G401.6 (cell line): ENCODE data around the gene TRIM72.
"Not testable (repeated sequence)": the region's sequence is repeated elsewhere in the genome, so short reads cannot be mapped to it uniquely, and the experiment has no call there.

ENCODE experiments used
- FAIRE-seq: peaks from 2 replicates; lab custom pipeline; 2012; peaks lifted over from hg19 to GRCh38; lab: Jason Lieb, UNC

TRIM72 gene

GRCh38 chr16:31190818-31191444 lies 23.0 kb upstream of the TRIM72 start:
- no peak for FAIRE-seq

- no peak for FAIRE-seq
These were observed 22.1 kb upstream of the TRIM72 start for GRCh38 chr16:31191697-31192428.

GRCh38 chr16:31192856-31193642 lies 20.9 kb upstream of the TRIM72 start:
- no peak for FAIRE-seq

GRCh38 chr16:31193874-31194273 lies 20.0 kb upstream of the TRIM72 start:
- no peak for FAIRE-seq

- no peak for FAIRE-seq
These were observed 19.0 kb upstream of the TRIM72 start for GRCh38 chr16:31194898-31195297.

- FAIRE-seq: not testable (repeated sequence)
These were observed 18.1 kb upstream of the TRIM72 start for GRCh38 chr16:31195861-31196260.

- no peak for FAIRE-seq
These were observed 17.4 kb upstream of the TRIM72 start for GRCh38 chr16:31196324-31197088.

- no peak for FAIRE-seq
These were observed 15.6 kb upstream of the TRIM72 start for GRCh38 chr16:31198207-31198882.

GRCh38 chr16:31199430-31200041 lies 14.4 kb upstream of the TRIM72 start:
- FAIRE-seq: no peak

- FAIRE-seq: not testable (repeated sequence)
These were observed 13.8 kb upstream of the TRIM72 start for GRCh38 chr16:31200111-31200510.

- FAIRE-seq: no peak
These were observed 12.9 kb upstream of the TRIM72 start for GRCh38 chr16:31200821-31201568.

- FAIRE-seq: no peak
These were observed 12.1 kb upstream of the TRIM72 start for GRCh38 chr16:31201582-31202413.

GRCh38 chr16:31202414-31203375 lies 11.2 kb upstream of the TRIM72 start, which contains the start of gene PYCARD:
Gene PYCARD, minus strand, starts transcription at chr16:31202760. Its CDS starts 70 bp downstream, at chr16:31202690.
- FAIRE-seq: no peak

- no peak for FAIRE-seq
These were observed 8.8 kb upstream of the TRIM72 start for GRCh38 chr16:31204871-31205666.

- no peak for FAIRE-seq
These were observed 7.1 kb upstream of the TRIM72 start for GRCh38 chr16:31206776-31207175.

GRCh38 chr16:31213342-31213741 lies 577 bp upstream of the TRIM72 start:
- no peak for FAIRE-seq

GRCh38 chr16:31214708-31215286 lies 878 bp downstream of the TRIM72 start:
- no peak for FAIRE-seq
